Measurements from ENCODE around the gene GALNT18.
A peak's percentile ranks its signal among the peaks of the same experiment; 100 is the strongest.

Gene GALNT18

DNA sequence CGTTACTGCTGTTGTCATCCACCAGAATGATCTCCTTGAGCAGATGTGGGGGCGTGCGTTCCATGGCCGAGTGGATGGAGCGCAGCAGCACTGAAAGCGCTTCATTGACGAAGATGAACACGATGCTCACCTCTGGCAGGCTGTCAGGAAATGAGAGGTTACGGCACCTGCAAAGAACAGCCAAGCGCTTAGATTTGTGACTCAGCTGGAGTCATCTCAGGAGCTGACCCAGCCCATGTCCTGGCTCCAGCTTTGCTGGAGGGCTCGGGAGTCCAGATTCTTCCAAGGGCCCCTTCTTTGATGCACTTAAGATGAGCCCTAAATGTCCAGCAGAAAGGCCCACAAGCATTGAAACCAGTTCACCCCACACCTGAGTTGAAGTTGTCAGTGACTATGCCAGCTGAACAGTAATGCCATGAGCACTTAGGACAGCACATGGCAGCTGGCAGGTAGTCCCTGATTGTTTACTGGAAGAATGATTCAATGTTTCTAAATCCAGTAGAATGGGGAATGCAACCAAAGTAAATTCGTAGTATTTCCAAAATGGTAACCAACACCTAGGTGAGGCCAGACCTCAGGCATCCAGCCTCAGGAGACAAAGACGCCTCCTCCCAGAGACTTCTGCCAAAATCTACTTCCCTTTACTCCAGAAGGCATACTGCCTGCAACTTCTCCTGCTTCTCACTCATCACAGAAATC is 189.0 kb downstream of the GALNT18 start:
- TF ChIP-seq CREB1 (IDR thresholded peaks at IDR 0.05; ENCODE audit: low read depth) (no peak), CEBPB (IDR thresholded peaks at IDR 0.05) (no peak), TEAD4 (IDR thresholded peaks at IDR 0.05) (no peak), NFIC (IDR thresholded peaks at IDR 0.05) (no peak), YY1 (IDR thresholded peaks at IDR 0.05; ENCODE audit: low read depth) (no peak), EP300 (IDR thresholded peaks at IDR 0.05; ENCODE audit: borderline replicate concordance) (no peak), TCF12 (IDR thresholded peaks at IDR 0.05; ENCODE audit: low read depth) (no peak), RAD21 (IDR thresholded peaks at IDR 0.05; ENCODE audit: low read depth) (no peak)
- TF ChIP-seq, protein P1, sequence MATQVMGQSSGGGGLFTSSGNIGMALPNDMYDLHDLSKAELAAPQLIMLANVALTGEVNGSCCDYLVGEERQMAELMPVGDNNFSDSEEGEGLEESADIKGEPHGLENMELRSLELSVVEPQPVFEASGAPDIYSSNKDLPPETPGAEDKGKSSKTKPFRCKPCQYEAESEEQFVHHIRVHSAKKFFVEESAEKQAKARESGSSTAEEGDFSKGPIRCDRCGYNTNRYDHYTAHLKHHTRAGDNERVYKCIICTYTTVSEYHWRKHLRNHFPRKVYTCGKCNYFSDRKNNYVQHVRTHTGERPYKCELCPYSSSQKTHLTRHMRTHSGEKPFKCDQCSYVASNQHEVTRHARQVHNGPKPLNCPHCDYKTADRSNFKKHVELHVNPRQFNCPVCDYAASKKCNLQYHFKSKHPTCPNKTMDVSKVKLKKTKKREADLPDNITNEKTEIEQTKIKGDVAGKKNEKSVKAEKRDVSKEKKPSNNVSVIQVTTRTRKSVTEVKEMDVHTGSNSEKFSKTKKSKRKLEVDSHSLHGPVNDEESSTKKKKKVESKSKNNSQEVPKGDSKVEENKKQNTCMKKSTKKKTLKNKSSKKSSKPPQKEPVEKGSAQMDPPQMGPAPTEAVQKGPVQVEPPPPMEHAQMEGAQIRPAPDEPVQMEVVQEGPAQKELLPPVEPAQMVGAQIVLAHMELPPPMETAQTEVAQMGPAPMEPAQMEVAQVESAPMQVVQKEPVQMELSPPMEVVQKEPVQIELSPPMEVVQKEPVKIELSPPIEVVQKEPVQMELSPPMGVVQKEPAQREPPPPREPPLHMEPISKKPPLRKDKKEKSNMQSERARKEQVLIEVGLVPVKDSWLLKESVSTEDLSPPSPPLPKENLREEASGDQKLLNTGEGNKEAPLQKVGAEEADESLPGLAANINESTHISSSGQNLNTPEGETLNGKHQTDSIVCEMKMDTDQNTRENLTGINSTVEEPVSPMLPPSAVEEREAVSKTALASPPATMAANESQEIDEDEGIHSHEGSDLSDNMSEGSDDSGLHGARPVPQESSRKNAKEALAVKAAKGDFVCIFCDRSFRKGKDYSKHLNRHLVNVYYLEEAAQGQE (IDR thresholded peaks at IDR 0.05; ENCODE audit: low read depth), result no peak

DNA sequence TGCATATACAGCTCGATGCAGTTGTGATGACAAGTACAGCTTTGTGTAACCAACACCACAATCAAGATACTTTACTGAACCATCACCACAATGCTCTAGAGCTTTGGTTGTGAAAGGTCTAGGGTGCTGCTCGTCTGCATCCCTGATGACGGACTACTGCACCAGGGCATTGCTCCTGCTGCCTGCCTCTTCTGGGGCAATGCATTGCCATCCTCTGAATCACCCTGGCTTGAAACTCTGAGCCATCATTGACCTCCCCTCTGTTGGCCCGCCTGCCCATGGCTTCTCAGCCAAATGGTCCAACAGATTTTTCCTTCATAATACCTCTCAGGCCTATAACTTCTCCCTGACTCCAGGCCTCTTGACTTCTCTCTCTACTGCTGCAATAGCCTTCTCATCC is 191.4 kb downstream of the GALNT18 start:
- TF ChIP-seq ZBTB7A (IDR thresholded peaks at IDR 0.05; ENCODE audit: low read depth) (no peak), TEAD4 (IDR thresholded peaks at IDR 0.05) (no peak), EP300 (IDR thresholded peaks at IDR 0.05; ENCODE audit: borderline replicate concordance) (no peak), NFIC (IDR thresholded peaks at IDR 0.05) (no peak), YY1 (IDR thresholded peaks at IDR 0.05; ENCODE audit: low read depth) (no peak)
- TF ChIP-seq, protein P2, sequence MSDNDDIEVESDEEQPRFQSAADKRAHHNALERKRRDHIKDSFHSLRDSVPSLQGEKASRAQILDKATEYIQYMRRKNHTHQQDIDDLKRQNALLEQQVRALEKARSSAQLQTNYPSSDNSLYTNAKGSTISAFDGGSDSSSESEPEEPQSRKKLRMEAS (IDR thresholded peaks at IDR 0.05), result no peak

DNA sequence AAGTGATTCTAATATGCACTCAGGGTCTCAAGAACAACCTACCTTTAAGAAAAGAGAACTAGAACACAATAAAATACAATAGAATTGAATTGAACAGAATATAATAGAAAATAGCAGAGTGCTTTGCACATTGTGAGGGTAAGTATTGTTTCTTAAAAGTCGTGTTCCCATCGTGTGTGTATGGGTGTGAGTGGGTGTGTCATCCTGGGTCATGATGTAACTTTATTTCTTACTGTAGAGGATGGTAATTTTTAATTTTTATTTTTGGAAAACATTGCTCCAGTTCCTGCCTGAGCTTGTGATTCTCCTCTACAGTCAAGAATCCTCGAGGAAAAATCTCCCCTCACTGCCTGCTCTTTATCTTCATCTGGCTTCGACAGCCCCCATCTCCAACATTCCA is 193.1 kb downstream of the GALNT18 start:
- no peak for TF ChIP-seq FOXM1 (IDR thresholded peaks at IDR 0.05; ENCODE audit: borderline replicate concordance, low read depth)
- no peak for TF ChIP-seq EGR1 (IDR thresholded peaks at IDR 0.05)
- TF ChIP-seq, protein P1 (IDR thresholded peaks at IDR 0.05; ENCODE audit: low read depth), result no peak
- TF ChIP-seq TAF1 (IDR thresholded peaks at IDR 0.05; ENCODE audit: low read depth), result no peak
- TF ChIP-seq TCF12 (IDR thresholded peaks at IDR 0.05; ENCODE audit: low read depth), result no peak
- TF ChIP-seq, protein P3, sequence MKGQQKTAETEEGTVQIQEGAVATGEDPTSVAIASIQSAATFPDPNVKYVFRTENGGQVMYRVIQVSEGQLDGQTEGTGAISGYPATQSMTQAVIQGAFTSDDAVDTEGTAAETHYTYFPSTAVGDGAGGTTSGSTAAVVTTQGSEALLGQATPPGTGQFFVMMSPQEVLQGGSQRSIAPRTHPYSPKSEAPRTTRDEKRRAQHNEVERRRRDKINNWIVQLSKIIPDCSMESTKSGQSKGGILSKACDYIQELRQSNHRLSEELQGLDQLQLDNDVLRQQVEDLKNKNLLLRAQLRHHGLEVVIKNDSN (IDR thresholded peaks at IDR 0.05), result no peak
- no peak for TF ChIP-seq CEBPB (IDR thresholded peaks at IDR 0.05)
- no peak for TF ChIP-seq EP300 (IDR thresholded peaks at IDR 0.05; ENCODE audit: borderline replicate concordance)
- no peak for TF ChIP-seq RAD21 (IDR thresholded peaks at IDR 0.05; ENCODE audit: low read depth)
- TF ChIP-seq YY1 (IDR thresholded peaks at IDR 0.05; ENCODE audit: low read depth), result no peak
- TF ChIP-seq TEAD4 (IDR thresholded peaks at IDR 0.05), result no peak
- no peak for TF ChIP-seq CREB1 (IDR thresholded peaks at IDR 0.05; ENCODE audit: low read depth)
- no peak for TF ChIP-seq NFIC (IDR thresholded peaks at IDR 0.05)
- TF ChIP-seq ZBTB7A (IDR thresholded peaks at IDR 0.05; ENCODE audit: low read depth), result no peak

DNA sequence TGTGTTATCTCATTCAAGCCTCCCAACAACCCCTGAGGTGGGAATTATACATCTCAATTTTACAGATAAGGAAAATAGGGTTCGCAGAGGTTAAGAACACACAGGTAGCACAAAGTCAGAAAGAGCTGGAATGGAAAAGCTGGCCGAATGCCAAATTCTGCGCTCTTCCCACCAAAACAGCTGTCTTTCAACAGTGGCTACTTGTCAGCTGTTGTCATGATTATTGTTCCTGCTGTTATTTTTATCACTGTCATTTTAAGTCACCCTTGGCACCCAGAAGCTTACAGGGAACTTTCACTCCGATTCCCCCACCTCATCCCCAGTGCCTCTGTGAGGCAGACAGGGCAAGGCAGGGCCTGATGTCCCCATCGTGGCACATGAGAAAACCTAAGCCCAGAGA is 194.3 kb downstream of the GALNT18 start:
- TF ChIP-seq, protein P1 (IDR thresholded peaks at IDR 0.05; ENCODE audit: low read depth), result no peak
- peak; percentile 19; the same call in 1 of the 2 replicates for TF ChIP-seq NFIC (IDR thresholded peaks at IDR 0.05)

DNA sequence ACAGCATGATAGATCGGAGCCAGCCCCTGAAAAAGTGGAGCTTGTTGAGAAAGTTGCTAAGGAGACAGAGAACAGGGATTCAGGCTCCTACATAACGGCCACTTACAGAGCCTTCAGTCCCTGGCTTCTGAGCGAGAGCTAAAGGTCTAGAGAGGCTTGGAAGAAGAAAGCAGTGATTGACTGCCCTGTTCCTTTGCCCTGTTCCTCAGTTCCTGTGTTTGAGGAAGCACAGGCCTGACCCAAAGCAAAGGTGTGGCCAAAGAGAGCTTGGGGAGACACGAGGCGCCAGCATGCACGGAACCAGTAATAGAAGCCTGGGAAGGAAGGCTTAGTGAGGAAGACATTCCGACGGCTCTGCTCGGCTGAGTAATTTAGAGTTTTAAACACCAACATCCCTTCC is 194.7 kb downstream of the GALNT18 start:
- TF ChIP-seq, protein P3 (IDR thresholded peaks at IDR 0.05), result no peak
- no peak for TF ChIP-seq CREB1 (IDR thresholded peaks at IDR 0.05; ENCODE audit: low read depth)
- TF ChIP-seq CEBPB (IDR thresholded peaks at IDR 0.05), result no peak
- no peak for TF ChIP-seq NFIC (IDR thresholded peaks at IDR 0.05)
- no peak for TF ChIP-seq EGR1 (IDR thresholded peaks at IDR 0.05)
- TF ChIP-seq, protein P2 (IDR thresholded peaks at IDR 0.05), result no peak
- TF ChIP-seq RAD21 (IDR thresholded peaks at IDR 0.05; ENCODE audit: low read depth), result no peak
- TF ChIP-seq FOXM1 (IDR thresholded peaks at IDR 0.05; ENCODE audit: borderline replicate concordance, low read depth), result no peak
- TF ChIP-seq, protein P1 (IDR thresholded peaks at IDR 0.05; ENCODE audit: low read depth), result no peak
- TF ChIP-seq TAF1 (IDR thresholded peaks at IDR 0.05; ENCODE audit: low read depth), result no peak
- no peak for TF ChIP-seq TCF12 (IDR thresholded peaks at IDR 0.05; ENCODE audit: low read depth)
- no peak for TF ChIP-seq EP300 (IDR thresholded peaks at IDR 0.05; ENCODE audit: borderline replicate concordance)
- TF ChIP-seq YY1 (IDR thresholded peaks at IDR 0.05; ENCODE audit: low read depth), result no peak
- no peak for TF ChIP-seq TEAD4 (IDR thresholded peaks at IDR 0.05)
- TF ChIP-seq ZBTB7A (IDR thresholded peaks at IDR 0.05; ENCODE audit: low read depth), result no peak

Data from Ishikawa (cell line).